ENCODE results near the gene KDM4B. TPM values are rescaled to one million over a fixed set of nuclear protein-coding genes. Genes with fewer than 3 reads are reported as not detected.

The KDM4B gene
- total and polyA plus RNA-seq, 9 of the 15 experiments (the other 6 are each of a cell fraction or from before 2014, with no cell fraction given), result 0.21 to 29.9 (median 7.3) TPM

DNA sequence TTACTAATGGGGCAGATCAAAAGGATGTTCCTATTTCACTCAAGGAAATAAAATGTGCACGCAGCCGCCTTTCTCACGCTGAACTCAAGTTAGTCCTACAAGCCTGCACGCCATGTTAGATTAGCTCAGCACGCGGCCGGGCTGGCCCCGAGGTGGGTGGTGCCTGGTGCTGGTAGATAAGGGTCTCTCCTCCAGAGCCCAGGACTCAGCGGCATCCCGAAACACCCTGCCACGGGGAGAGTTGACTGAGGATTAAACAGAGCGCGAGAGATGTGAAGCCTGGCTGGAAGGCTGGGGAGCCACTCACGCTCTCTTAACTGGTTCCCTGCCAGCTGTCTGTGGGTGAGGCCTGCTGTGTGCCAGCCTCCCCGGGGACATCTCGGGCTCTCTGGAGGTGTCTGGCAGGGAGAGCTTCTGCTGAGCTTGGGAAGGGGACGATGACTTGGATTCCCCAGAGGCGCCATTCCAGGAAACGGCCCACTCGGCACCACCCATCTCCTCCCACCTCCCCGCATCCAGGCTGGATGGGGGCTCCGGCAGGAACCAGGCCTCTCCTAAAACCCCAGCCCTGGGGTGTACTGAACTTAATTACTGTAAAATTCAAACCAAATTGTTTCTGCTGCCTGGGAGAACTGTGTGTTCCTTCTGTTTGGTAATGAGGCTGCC lies 122.2 kb downstream of the KDM4B start (continued):
- TF ChIP-seq, protein P1, sequence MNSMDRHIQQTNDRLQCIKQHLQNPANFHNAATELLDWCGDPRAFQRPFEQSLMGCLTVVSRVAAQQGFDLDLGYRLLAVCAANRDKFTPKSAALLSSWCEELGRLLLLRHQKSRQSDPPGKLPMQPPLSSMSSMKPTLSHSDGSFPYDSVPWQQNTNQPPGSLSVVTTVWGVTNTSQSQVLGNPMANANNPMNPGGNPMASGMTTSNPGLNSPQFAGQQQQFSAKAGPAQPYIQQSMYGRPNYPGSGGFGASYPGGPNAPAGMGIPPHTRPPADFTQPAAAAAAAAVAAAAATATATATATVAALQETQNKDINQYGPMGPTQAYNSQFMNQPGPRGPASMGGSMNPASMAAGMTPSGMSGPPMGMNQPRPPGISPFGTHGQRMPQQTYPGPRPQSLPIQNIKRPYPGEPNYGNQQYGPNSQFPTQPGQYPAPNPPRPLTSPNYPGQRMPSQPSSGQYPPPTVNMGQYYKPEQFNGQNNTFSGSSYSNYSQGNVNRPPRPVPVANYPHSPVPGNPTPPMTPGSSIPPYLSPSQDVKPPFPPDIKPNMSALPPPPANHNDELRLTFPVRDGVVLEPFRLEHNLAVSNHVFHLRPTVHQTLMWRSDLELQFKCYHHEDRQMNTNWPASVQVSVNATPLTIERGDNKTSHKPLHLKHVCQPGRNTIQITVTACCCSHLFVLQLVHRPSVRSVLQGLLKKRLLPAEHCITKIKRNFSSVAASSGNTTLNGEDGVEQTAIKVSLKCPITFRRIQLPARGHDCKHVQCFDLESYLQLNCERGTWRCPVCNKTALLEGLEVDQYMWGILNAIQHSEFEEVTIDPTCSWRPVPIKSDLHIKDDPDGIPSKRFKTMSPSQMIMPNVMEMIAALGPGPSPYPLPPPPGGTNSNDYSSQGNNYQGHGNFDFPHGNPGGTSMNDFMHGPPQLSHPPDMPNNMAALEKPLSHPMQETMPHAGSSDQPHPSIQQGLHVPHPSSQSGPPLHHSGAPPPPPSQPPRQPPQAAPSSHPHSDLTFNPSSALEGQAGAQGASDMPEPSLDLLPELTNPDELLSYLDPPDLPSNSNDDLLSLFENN (IDR thresholded peaks at IDR 0.05; ENCODE audit: low read depth in 2 of 2, low read length in 2 of 2), result peak in 1 of 2 experiments; percentile 82; a peak in 1 of 4 replicates
- TF ChIP-seq HMG20A (CRISPR knock-in tag; conservative IDR thresholded peaks at IDR 0.05) (no peak), EGR1 (conservative IDR thresholded peaks at IDR 0.05) (peak; percentile 97), TAF15 (IDR thresholded peaks at IDR 0.05; ENCODE audit: low read depth, low read length) (no peak), MCM5 (IDR thresholded peaks at IDR 0.05; ENCODE audit: low read depth) (no peak), FOXK2 (conservative IDR thresholded peaks at IDR 0.05 in 1 of 2, IDR thresholded peaks at IDR 0.05 in 1 of 2; ENCODE audit: low read depth in 2 of 2) (no peak), OTX1 (CRISPR knock-in tag; IDR thresholded peaks at IDR 0.05) (no peak), RBBP5 (IDR thresholded peaks at IDR 0.05; ENCODE audit: borderline replicate concordance, insufficient read depth, low read length, poor library complexity, severe bottlenecking) (no peak), GABPB1 (CRISPR knock-in tag; IDR thresholded peaks at IDR 0.05) (peak; percentile 37; the same call in 1 of the 2 replicates), ZSCAN32 (CRISPR knock-in tag; IDR thresholded peaks at IDR 0.05) (no peak), NR2C2 (CRISPR knock-in tag; IDR thresholded peaks at IDR 0.05) (no peak), NR2C2 (tag; IDR thresholded peaks at IDR 0.05) (peak; percentile 35), GATA2 (CRISPR knock-in tag; IDR thresholded peaks at IDR 0.05) (peak; percentile 86), ZNF41 (CRISPR knock-in tag; conservative IDR thresholded peaks at IDR 0.05) (no peak; the same call in 1 of the 2 replicates)
- TF ChIP-seq, protein P2, sequence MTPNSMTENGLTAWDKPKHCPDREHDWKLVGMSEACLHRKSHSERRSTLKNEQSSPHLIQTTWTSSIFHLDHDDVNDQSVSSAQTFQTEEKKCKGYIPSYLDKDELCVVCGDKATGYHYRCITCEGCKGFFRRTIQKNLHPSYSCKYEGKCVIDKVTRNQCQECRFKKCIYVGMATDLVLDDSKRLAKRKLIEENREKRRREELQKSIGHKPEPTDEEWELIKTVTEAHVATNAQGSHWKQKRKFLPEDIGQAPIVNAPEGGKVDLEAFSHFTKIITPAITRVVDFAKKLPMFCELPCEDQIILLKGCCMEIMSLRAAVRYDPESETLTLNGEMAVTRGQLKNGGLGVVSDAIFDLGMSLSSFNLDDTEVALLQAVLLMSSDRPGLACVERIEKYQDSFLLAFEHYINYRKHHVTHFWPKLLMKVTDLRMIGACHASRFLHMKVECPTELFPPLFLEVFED (CRISPR knock-in tag; conservative IDR thresholded peaks at IDR 0.05), result no peak; the same call in 1 of the 2 replicates
- TF ChIP-seq, protein P3, sequence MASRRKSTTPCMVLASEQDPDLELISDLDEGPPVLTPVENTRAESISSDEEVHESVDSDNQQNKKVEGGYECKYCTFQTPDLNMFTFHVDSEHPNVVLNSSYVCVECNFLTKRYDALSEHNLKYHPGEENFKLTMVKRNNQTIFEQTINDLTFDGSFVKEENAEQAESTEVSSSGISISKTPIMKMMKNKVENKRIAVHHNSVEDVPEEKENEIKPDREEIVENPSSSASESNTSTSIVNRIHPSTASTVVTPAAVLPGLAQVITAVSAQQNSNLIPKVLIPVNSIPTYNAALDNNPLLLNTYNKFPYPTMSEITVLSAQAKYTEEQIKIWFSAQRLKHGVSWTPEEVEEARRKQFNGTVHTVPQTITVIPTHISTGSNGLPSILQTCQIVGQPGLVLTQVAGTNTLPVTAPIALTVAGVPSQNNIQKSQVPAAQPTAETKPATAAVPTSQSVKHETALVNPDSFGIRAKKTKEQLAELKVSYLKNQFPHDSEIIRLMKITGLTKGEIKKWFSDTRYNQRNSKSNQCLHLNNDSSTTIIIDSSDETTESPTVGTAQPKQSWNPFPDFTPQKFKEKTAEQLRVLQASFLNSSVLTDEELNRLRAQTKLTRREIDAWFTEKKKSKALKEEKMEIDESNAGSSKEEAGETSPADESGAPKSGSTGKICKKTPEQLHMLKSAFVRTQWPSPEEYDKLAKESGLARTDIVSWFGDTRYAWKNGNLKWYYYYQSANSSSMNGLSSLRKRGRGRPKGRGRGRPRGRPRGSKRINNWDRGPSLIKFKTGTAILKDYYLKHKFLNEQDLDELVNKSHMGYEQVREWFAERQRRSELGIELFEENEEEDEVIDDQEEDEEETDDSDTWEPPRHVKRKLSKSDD (conservative IDR thresholded peaks at IDR 0.05; ENCODE audit: low read length), result no peak
